HG03066 (cell line): ENCODE results near the gene GZMH.
"Not testable (repeated sequence)": the region's sequence is repeated elsewhere in the genome, so short reads cannot be mapped to it uniquely, and the experiment has no call there.

Experiments used
- ATAC-seq: cut with Tn5 transposase; IDR thresholded peaks from one replicate; pipeline ENCODE4 v1.9.1; 2021; ENCODE audit warnings: low read depth; ENCODE audit not compliant: unreplicated experiment

Gene GZMH, protein sequence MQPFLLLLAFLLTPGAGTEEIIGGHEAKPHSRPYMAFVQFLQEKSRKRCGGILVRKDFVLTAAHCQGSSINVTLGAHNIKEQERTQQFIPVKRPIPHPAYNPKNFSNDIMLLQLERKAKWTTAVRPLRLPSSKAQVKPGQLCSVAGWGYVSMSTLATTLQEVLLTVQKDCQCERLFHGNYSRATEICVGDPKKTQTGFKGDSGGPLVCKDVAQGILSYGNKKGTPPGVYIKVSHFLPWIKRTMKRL

DNA sequence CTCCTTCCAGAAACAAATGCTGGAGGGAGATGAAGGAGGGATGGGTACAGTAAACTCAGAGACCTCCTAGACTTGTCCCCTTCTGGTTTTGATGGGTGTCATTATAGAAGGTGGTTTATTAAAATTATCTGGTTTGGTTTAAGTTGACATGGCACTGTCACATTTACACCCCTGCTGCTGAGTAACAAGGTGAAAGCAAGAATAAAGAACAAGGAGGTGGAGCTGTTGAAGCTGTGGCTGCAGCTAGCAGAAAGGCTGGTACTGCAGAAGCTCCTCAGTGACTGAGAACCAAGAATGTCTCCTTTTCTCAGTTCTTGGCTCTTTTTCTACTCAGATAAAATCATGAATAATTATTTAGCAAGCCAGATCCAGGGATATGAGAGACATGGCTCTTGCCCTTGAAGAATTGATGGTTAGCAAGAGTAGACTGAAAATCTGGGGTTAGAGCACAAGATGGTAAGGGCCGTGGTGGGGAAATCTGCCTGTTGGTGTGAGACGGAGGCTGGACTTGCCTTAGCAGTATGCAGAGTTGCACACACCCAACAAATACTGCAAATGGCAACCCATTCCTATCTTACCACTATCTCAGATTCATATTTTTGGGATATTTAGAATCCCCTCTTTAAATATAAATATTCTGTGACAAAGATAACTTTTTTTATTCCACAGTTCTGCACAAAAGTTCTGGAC, at the start of gene GZMH:
GZMH (minus strand) TSS at position 31 of the 690 bp plus-strand sequence. CDS start 72 bp downstream, outside the sequence.
- ATAC-seq = no peak

GRCh38 chr14:24648361-24648760, 38.9 kb upstream of the GZMH start:
- not testable (repeated sequence) for ATAC-seq

GRCh38 chr14:24639905-24640304, 30.4 kb upstream of the GZMH start:
- no peak for ATAC-seq

DNA sequence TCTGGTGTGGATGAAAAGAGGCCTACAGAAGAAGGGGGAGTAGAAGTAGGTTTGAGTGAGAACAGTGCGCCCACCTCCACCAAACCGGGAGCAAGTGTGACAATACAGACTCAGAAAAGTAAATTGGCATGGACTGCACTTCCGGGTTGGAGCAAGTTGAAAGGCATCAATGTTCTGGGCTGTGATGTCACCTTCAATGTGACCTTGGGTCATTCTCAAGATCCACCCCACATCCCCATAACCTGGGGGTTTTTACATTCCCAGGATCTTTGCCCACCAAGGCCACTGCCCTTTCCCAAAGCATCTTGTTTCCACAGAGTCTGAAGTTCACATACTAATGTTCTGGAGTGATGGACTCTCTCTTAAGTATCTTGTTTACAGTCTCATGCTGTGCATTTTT, 29.8 kb upstream of the GZMH start:
- ATAC-seq = no peak

- no peak for ATAC-seq
Measured at GRCh38 chr14:24634158-24634557, 24.7 kb upstream of the GZMH start, which contains the start of gene GZMB. TSS of gene GZMB (minus strand) at chr14:24634190. CDS start at chr14:24634160, 30 bp downstream.

DNA sequence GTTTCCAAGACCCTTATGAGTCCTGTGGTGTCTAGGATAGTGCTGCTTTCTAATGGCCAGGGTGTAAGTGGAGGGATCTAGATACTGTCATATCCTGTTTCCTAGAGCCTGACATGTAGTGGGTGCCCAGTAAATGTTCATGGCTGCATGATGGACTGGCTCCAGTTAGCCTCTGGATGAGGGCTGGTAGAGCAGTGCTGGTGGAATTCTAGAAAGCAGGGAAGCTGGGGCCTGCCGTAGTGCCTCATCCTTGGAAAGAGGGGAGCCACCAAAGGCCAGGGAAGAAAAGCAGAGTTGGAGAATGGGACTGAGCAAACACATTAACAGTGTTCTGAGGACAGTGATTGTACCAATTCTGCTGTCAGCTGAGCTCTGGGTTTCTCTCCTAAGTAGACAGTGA, 23.9 kb upstream of the GZMH start:
- ATAC-seq = no peak

GRCh38 chr14:24632761-24633160, 23.3 kb upstream of the GZMH start:
- no peak for ATAC-seq

DNA sequence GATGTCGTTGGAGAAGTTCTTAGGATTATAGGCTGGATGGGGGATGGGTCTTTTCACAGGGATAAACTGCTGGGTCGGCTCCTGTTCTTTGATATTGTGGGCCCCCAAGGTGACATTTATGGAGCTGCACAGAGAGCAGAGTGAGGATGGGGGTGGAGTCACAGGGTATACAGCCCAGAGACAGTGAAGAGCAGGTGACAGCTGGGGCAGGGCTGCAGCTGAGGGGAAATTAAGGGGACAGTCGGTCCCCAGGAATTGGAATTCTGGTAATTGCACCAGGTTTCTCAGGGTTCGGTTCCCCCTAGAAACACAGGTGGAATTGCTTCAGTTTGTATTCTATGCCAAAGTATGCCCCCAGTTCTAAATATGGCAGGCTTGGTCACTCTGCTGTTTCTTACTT, 22.9 kb upstream of the GZMH start:
- no peak for ATAC-seq

DNA sequence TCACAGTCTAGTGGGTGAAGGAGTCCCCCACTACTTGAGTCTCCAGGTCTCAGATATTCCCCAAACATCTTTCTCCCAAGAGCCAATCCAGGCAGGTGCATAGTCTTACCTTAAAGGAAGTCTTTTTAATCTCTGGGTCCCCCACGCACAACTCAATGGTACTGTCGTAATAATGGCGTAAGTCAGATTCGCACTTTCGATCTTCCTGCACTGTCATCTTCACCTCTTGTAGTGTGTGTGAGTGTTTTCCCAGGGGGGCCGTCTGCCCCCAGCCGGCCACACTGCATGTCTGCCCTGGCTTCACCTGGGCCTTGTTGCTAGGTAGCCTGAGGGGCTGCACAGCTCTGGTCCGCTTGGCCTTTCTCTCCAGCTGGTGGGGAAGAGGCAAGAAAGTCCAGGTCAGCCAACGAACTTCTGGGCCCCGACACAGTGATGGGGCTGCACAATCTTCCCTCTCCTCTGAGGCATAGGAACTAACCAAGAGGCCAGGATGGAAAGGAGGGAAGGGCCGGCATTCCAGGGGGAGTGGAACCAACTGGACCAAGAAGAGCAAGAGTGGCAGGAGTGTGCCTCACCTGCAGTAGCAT, 22.4 kb upstream of the GZMH start:
- no peak for ATAC-seq

- ATAC-seq = no peak
Measured at GRCh38 chr14:24630872-24631477, 21.5 kb upstream of the GZMH start.

- ATAC-seq = no peak
Measured at GRCh38 chr14:24630087-24630871, 20.8 kb upstream of the GZMH start.

DNA sequence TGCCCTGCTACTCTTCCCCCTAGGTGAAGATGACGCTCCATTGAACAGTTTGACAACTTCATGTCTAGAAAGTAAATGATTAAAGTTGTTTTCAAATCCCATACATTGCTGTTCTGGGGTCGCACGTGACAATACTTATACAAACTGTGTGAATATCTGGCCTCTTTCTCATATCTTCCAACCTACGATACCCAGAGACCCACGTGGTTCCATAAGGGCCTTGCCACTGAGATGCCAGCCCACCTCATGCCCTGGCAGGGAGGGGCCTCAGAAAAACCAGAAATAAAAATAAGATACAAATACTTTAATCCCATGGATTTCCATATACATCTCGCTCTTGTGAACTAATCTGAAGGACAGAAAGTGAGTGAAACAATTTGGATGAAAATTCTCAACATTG, 20.0 kb upstream of the GZMH start:
- ATAC-seq = no peak

DNA sequence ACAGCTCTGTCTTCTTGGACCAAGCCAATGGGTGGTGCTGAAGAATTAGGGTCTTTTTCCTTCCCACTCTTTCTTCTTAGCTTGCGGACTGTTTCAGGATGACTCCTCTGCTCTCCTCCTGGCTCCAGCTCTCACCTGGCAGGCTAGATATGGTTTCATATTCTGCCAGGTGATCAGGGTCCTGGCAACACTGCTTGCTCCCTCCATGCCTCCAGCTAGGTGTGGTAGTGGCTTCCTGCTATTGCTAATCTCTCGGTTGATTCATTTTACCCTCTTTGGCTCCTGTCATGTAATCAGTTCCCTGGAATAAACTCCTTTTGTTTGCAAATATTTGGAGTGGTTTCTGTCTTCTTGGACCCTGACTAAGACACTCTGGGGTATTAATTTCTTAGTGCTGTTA, 4.3 kb upstream of the GZMH start:
- no peak for ATAC-seq

GRCh38 chr14:24613241-24613640, 3.8 kb upstream of the GZMH start:
- no peak for ATAC-seq

GRCh38 chr14:24612196-24612595, 2.7 kb upstream of the GZMH start:
- ATAC-seq = no peak

DNA sequence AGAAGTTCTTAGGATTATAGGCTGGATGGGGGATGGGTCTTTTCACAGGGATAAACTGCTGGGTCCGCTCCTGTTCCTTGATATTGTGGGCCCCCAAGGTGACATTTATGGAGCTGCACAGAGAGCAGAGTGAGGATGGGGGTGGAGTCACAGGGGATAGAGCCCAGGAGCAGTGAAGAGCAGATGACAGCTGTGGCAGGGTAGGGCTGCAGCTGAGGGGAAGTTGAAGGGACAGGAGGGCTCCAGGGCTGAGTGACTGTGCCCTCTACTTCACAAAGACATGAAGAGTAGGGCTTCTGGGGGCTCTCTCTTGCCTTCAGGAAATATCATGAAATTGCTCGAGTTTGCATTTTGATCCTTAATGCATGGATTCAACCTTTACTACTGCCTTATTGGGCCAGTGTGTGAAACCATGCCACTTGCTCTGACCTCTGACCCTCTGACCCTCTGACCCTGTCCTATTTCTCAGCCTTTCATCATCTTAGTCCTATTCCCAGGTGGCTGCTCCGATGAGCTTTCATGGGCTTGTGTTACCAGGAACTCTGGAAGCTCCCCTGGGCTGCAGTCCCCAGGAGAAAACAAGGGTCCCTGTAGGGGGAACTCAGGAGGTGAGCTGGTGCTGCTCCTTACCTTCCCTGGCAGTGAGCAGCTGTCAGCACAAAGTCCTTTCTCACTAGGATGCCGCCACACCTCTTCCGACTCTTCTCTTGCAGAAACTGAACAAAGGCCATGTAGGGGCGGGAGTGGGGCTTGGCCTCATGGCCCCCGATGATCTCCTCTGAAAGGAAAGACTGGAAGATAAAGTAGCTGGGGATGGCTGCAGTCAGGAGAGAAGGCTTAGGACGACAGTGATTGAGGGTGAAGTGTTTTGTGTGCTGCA, 1.6 kb downstream of the GZMH start:
- no peak for ATAC-seq

GRCh38 chr14:24607081-24607480, 2.4 kb downstream of the GZMH start:
- no peak for ATAC-seq

- ATAC-seq = no peak
Measured at GRCh38 chr14:24606297-24606696, 3.2 kb downstream of the GZMH start.

DNA sequence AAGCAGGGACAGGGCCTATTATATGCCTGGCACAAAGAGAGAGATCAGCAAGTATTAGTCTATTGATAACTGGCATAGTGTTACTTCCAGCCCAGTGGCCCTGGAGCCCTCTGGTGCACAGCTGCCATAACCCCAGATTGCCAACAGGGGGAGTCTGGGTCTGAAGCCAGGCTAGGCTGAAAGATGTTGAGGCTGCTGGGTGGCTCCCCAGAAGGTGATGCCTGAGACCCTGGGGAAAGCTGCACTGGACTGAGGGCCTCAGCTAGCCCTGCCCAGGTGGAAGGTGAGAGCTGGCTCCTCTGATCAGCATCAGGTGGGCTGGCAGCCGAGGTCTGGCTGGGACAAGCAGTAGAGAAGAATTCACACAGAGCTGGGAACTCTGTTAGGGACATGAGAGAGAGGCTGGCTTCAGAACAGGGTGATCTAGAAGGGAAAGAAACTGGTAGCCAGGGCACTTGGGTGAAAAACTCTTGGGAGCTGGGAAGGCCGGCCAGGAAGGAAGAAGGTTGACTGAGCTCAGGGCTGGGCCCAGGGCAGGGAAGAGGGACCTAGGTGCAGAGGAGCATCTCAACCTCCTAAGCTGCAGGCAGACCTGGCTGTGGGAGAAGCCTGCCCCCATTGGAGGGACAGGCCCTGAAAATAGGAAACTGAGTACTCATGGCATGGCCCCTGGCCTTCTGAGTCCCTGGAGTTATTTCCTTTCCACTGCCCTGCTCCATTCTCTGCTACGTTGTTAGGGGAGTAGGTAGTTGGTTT, 3.9 kb downstream of the GZMH start:
- ATAC-seq = peak; percentile 81
